ENCODE measurements around the gene ITGAD. TPM values are rescaled to one million over a fixed set of nuclear protein-coding genes. Genes with fewer than 3 reads are reported as not detected.

Gene ITGAD
- total RNA-seq, 2 donors from 2014 or later = 0.14 TPM; not detected in 1

GRCh38 chr16:31361201-31362110 is 31.7 kb upstream of the ITGAD start:
- Histone ChIP-seq H3K4me3 (no peak overlapping the region), H3K27me3 (replicated peaks; ENCODE audit: insufficient read depth) (no peaks in the 10 kb centered on the region), H3K36me3 (no peaks in the 10 kb centered on the region), H3K4me1 (ENCODE audit: control insufficient read depth in 1 of 2, low read depth in 2 of 2) (no peaks in the 10 kb centered on the region), H3K9me3 (no peaks in the 10 kb centered on the region), H3K27ac (no peak overlapping the region)
- TF ChIP-seq CTCF (IDR thresholded peaks at IDR 0.05) = no peak
- DNase-seq (ENCODE audit: low spot score) (no peak), ATAC-seq (ENCODE audit: insufficient number of reproducible peaks, low FRiP score, low read depth) (no peak)

GRCh38 chr16:31362476-31363405 is 30.4 kb upstream of the ITGAD start:
- TF ChIP-seq CTCF (IDR thresholded peaks at IDR 0.05) = no peak
- no peak overlapping the region for H3K27ac ChIP-seq
- no peaks in the 10 kb centered on the region for H3K36me3 ChIP-seq
- no peaks in the 10 kb centered on the region for H3K9me3 ChIP-seq
- no peak overlapping the region for H3K4me3 ChIP-seq
- DNase-seq (ENCODE audit: low spot score) (no peak), ATAC-seq (ENCODE audit: insufficient number of reproducible peaks, low FRiP score, low read depth) (no peak)
- H3K4me1 ChIP-seq (ENCODE audit: control insufficient read depth in 1 of 2, low read depth in 2 of 2) = no peaks in the 10 kb centered on the region
- H3K27me3 ChIP-seq (replicated peaks; ENCODE audit: insufficient read depth) = no peaks in the 10 kb centered on the region

- Histone ChIP-seq H3K27ac (no peak overlapping the region), H3K27me3 (replicated peaks; ENCODE audit: insufficient read depth) (no peaks in the 10 kb centered on the region), H3K4me1 (ENCODE audit: control insufficient read depth in 1 of 2, low read depth in 2 of 2) (no peaks in the 10 kb centered on the region), H3K9me3 (no peaks in the 10 kb centered on the region), H3K36me3 (no peaks in the 10 kb centered on the region), H3K4me3 (no peak overlapping the region)
- no peak for DNase-seq (ENCODE audit: low spot score)
- no peak for ATAC-seq (ENCODE audit: insufficient number of reproducible peaks, low FRiP score, low read depth)
- TF ChIP-seq CTCF (IDR thresholded peaks at IDR 0.05) = no peak
Observed at GRCh38 chr16:31363721-31364120, 29.4 kb upstream of the ITGAD start.

- no peak for TF ChIP-seq CTCF (IDR thresholded peaks at IDR 0.05)
- Histone ChIP-seq H3K27ac (no peak overlapping the region), H3K9me3 (no peaks in the 10 kb centered on the region), H3K4me1 (ENCODE audit: control insufficient read depth in 1 of 2, low read depth in 2 of 2) (no peaks in the 10 kb centered on the region), H3K27me3 (replicated peaks; ENCODE audit: insufficient read depth) (no peaks in the 10 kb centered on the region), H3K36me3 (no peaks in the 10 kb centered on the region), H3K4me3 (no peak overlapping the region)
- ATAC-seq (ENCODE audit: insufficient number of reproducible peaks, low FRiP score, low read depth) = no peak
- no peak for DNase-seq (ENCODE audit: low spot score)
Observed at GRCh38 chr16:31364421-31364820, 28.7 kb upstream of the ITGAD start.

Data from thoracic aorta (tissue), 2 donors.